ENCODE measurements around the gene RWDD4.

GRCh38 chr4:183610033-183610432 is 49.0 kb downstream of the RWDD4 start:
- TF ChIP-seq ZFX (IDR thresholded peaks at IDR 0.05; ENCODE audit: borderline replicate concordance) (no peak), CTCF (IDR thresholded peaks at IDR 0.05) (no peak)

All from 22Rv1 (cell line).